Fibroblast of skin of right quadriceps (primary cell): Measurements from ENCODE around the gene TNFAIP6.
"Not testable (repeated sequence)": the region's sequence is repeated elsewhere in the genome, so short reads cannot be mapped to it uniquely, and the experiment has no call there.

Source experiments
- DNase-seq: peaks from one replicate; pipeline ENCODE4 v3.0.0-alpha.2; 2013

Gene TNFAIP6

GRCh38 chr2:151361674-151362370 lies 4.4 kb downstream of the TNFAIP6 start:
- peak; percentile 25 for DNase-seq

DNA sequence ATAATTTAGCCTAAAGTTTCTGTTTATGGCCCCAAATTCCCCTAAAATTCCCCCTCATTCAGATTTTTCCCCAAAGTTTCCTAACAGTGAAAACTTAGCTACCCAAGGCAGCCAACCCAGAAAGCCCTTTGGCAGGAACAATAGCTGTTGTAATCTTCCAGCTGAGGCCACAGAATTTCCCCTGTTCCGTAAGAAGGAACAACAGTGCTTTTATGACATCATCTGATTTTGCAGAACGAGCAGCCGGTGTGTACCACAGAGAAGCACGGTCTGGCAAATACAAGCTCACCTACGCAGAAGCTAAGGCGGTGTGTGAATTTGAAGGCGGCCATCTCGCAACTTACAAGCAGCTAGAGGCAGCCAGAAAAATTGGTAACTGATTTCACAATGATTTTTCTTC lies 6.3 kb downstream of the TNFAIP6 start:
- DNase-seq, result no peak

GRCh38 chr2:151367571-151367970 lies 10.2 kb downstream of the TNFAIP6 start:
- peak; percentile 55 for DNase-seq

- peak; percentile 84 for DNase-seq
Observed at GRCh38 chr2:151374436-151374835, 17.0 kb downstream of the TNFAIP6 start.

GRCh38 chr2:151379169-151379568 lies 21.8 kb downstream of the TNFAIP6 start:
- DNase-seq, result peak; percentile 20

GRCh38 chr2:151380580-151381235 lies 23.3 kb downstream of the TNFAIP6 start:
- no peak for DNase-seq

DNA sequence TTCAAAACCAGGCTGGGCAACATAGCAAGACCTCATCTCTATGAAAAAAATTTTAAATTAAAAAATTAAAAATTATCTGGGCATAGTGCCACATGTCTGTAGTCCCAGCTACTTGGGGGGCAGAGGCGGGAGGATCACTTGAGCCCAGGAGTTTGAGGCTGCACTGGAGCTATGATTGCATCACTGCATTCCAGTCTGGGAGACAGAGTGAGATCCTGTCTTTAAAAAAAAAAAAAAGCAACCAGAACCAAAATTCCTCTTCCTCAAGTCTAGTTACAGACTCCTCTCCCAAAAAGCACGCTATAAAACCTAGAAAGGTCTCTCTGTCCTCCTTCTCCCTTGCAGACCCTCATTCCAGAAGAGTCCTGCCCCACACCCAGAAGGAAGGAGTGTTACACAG lies 23.9 kb downstream of the TNFAIP6 start:
- peak; percentile 75 for DNase-seq

GRCh38 chr2:151388011-151388410 lies 30.6 kb downstream of the TNFAIP6 start:
- no peak for DNase-seq

DNA sequence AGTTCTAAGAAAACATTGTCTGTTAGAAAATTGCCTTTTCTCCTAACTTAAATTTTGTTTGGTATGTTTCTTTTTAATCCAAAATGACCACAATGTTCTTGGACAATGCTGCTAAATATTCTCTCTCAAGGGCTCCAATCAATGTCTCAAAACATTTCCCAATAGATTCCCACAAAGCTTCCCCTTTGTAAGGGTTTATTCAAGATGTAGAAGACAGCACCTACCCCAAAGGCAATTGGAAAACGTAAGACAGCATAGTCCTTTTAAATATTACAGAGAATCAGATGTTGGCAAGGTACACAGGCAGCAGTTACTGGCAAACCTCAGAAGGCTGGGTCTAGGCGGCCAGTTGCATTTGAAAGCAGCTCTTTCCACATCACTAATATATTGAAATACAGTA lies 34.0 kb downstream of the TNFAIP6 start:
- no peak for DNase-seq

GRCh38 chr2:151394509-151394908 lies 37.1 kb downstream of the TNFAIP6 start:
- DNase-seq, result no peak

GRCh38 chr2:151395509-151396374 lies 38.4 kb downstream of the TNFAIP6 start:
- DNase-seq, result no peak

- DNase-seq, result no peak
Observed at GRCh38 chr2:151399981-151400380, 42.6 kb downstream of the TNFAIP6 start.

DNA sequence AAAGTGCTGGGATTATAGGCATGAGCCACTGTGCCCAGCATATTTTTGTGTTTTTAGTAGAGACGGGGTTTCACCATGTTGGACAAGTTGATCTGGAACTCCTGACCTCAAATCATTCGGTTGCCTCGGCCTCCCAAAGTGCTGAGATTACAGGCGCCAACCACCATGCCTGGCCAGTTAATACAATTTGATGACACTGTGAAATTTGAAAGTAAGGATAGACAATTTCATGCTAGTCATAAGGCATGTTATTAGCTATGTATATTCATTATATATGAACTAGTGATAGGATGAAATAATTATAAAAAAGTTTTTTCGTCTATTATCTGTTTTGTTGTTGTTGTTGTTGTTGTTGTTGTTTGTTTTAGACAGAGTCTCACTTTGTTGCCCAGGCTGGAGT lies 43.8 kb downstream of the TNFAIP6 start:
- no peak for DNase-seq

DNA sequence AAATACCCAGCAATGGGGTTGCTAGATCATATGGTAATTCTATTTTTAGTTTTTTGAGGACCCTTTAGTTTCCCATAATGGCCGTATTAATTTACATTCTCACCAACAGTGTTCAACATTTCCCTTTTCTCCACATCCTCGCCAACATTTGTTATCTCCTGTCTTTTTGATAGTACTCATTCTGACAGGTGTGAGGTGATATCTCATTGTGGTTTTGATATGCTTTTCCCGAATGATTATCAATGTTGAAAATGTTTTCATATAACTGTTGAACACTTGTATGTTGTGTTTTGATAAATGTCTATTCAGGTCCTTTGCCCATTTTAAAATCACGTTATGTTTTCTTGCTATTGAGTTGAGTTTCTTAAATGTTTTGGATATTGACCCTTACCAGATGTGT lies 46.5 kb downstream of the TNFAIP6 start:
- DNase-seq, result no peak

DNA sequence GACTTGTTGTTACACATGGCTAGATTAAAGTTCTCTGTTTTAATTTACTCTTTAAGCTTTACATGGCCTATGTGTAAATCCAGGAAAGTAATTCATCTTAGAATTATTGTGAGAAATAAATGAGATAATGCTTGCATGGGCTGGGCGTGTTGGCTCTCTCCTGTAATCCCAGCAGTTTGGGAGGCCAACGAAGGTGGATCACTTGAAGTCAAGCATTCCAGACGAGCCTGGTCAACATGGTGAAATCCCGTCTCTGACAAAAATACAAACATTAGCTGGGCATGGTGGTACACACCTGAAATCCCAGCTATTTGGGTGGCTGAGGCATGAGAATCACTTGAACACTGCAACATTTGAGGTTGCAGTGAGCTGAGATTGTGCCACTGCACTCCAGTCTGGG lies 48.0 kb downstream of the TNFAIP6 start:
- DNase-seq, result no peak

DNA sequence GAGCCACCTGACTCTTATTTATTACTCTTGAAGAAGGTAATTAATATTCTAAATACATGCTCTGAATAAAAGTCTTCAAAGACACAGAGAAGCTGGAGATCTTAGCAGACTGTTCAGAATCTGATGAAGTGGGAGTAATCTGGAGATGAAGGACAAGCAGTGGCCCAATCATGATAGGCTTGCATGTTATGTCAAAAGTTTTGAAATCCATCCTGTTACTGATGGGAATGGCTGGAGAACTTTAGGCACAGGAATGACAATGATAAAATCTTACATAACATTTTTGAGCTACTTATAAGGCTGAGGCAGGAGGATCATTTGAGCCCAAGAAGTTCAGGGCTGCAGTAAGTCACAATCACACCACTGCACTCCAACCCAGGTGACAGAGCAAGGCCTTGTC lies 49.9 kb downstream of the TNFAIP6 start:
- DNase-seq, result no peak

DNA sequence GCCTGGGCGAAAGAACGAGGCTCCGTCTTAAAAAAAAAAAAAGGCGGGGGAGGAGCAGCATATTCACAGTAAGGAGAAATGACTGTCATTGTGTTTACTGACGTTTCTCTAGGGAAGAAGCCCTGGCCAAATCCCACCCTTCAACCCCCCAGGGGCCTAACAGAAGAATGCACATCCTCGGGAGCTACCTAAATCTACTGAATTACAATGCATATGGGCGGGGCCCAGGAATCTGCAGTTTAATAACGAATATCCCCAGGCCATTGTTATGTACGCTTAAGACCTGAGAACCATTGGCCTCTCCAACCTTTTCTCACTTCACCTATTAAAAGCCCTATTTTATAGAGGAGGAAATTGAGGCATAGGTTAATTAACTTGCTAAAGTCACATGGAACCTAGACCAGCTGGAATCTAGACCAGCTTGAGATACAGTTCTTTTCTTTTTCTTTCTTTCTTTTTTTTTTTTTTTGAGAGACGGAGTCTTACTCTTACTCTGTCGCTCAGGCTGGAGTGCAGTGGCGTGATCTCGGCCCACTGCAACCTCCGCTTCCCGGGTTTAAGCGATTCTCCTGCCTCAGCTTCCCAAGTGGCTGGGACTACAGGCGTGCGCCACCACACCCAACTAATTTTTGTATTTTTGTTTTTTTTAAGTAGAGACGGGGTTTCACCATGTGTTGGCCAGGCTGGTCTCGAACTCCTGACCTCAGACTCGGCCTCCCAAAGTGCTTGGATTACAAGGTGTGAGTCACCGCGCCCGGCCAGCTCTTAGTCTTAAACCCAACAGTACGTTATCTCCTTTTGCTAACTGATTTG lies 51.6 kb downstream of the TNFAIP6 start:
- DNase-seq, result no peak

DNA sequence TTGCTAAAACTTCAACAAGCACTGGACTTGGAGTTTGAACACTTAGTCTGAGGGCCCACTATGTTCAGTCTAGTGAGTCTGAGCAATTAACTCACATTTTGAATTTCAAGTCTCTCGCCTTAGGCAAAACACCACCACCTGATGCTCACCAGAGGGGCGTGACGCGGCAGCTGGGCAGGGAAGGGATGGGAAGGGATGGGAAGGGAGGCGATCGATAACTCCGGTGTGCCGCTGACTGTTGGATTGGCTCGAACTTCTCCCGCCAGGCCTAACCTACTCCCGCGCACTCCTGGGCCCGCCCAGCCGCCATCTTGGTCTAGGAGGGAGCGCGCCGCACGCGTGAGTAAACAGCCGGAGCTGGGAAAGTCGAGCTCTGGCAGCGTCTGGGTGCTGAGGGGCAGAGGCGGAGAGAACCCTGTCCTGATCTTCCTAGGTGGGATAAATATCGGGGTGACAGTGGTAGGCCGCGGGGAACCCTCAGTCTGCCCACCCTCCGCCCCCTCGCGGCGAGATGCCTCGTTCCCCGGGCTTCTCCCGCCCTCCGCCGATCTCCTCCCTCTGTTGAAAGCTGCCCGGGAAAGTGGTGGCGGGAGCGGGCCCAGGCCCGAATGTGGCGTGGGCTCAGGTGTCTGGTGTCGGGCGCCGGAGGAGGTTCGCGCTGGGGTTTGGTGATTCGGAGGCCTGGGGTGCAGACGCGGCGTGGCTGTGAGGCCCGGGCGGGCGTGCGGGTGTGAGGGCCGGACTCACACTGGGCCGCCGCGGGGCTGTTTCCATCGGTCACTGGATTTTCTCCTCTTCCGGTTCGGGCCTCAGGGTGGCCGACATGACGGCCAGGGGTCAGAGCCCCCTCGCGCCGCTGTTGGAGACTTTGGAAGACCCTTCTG lies 52.5 kb downstream of the TNFAIP6 start, which contains the start of gene RIF1:
Gene RIF1, plus strand, starts transcription at position 302 of the 884 bp plus-strand sequence. Its CDS starts 522 bp downstream, at position 824.
- DNase-seq, result peak; percentile 92

- DNase-seq, result peak; percentile 15
Observed at GRCh38 chr2:151410485-151410834, 53.1 kb downstream of the TNFAIP6 start.

DNA sequence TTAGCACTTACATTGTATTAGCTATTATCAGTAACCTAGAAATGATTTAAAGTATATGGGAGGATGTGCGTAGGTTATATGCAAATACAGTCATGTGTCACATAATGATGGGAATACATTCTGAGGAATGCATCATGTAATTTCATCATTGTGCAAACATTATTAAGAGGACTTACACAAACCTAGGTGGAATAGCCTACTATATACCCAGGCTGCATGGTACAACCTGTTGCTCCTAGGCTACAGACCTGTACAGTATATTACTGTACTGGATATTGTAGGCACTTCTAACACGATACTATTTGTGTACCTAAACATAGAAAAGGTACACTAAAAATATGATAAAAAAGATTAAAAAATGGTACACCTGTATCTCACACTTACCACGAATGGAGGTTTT lies 60.3 kb downstream of the TNFAIP6 start:
- no peak for DNase-seq

- not testable (repeated sequence) for DNase-seq
Observed at GRCh38 chr2:151421681-151422080, 64.3 kb downstream of the TNFAIP6 start.
